ENCODE measurements around the gene ITPR1. TPM values are rescaled to one million over a fixed set of nuclear protein-coding genes. Genes with fewer than 3 reads are reported as not detected.

ITPR1 gene
- total and polyA plus RNA-seq, 5 donors from 2014 or later, result 6.9 to 97.5 (median 9.5) TPM

- no peaks in the 10 kb centered on the region for H3K4me1 Mint-ChIP-seq
- no peak overlapping the region for H3K27ac ChIP-seq (ENCODE audit: insufficient read depth, low read length, poor library complexity, severe bottlenecking)
- H3K4me3 ChIP-seq (ENCODE audit: low read depth, low read length), result no peak overlapping the region
- no peaks in the 10 kb centered on the region for H3K9me3 ChIP-seq (ENCODE audit: control insufficient read depth in 2 of 2, low read length in 2 of 2)
- H3K36me3 ChIP-seq (ENCODE audit: control insufficient read depth, insufficient read depth, low read length), result peaks cover 61% of the 10 kb centered on the region
- H3K9me3 Mint-ChIP-seq, result no peaks in the 10 kb centered on the region
- no peaks in the 10 kb centered on the region for H3K4me1 ChIP-seq (ENCODE audit: control insufficient read depth, insufficient read depth, low read length, poor library complexity, severe bottlenecking)
- H3K27ac Mint-ChIP-seq, result no peak overlapping the region
- H3K36me3 Mint-ChIP-seq, result peaks cover 78% of the 10 kb centered on the region
- H3K27me3 Mint-ChIP-seq, result no peaks in the 10 kb centered on the region
- H3K4me3 Mint-ChIP-seq, result no peak overlapping the region
- DNase-seq (no peak), ATAC-seq (ENCODE audit: low read depth in 2 of 2) (no peak)
- no peaks in the 10 kb centered on the region for H3K27me3 ChIP-seq (ENCODE audit: control insufficient read depth, insufficient read depth, low read length)
These were observed 187.7 kb downstream of the ITPR1 start for GRCh38 chr3:4680871-4681300.

DNA sequence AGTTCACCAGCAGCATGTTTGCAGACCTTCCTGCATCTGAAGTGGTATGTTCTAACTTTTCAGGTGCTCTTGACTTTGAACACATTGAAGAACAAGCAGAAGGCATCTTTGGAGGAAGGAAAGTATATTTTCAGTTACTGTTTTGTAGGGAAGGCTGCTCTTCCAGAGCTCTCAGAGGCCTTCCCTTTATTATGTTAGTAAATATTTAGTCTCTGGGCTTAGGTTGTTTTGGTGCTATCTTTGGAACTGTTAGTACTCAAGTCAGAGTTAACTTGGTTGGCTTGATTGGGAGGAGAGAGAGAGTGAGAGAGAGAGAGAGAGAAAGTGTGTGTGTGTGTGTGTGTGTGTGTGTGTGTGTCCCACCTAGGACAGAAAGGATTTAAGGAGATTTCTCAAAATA, 188.2 kb downstream of the ITPR1 start:
- H3K4me3 Mint-ChIP-seq, result no peak overlapping the region

DNA sequence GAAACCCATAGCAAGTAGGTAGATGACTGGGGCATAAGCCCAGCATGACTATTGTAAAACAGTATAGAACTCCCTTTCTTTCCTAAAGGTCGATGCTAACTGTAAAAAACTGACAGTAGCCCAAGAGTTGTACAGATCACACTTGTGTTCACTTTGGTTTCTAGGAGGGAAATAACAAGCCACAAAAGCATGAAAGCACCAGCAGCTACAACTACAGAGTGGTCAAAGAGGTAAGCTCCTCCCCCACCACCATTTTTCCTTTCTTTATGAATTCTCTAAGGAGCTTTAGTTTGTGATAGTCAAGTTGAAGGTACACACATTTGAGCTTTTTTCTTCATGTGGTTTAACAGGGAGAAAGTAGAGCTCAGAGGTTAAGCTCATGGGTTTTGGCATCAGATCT, 191.0 kb downstream of the ITPR1 start:
- H3K27ac ChIP-seq (ENCODE audit: insufficient read depth, low read length, poor library complexity, severe bottlenecking), result no peak overlapping the region
- H3K9me3 ChIP-seq (ENCODE audit: control insufficient read depth in 2 of 2, low read length in 2 of 2), result no peaks in the 10 kb centered on the region
- H3K4me1 ChIP-seq (ENCODE audit: control insufficient read depth, insufficient read depth, low read length, poor library complexity, severe bottlenecking), result no peaks in the 10 kb centered on the region
- H3K36me3 ChIP-seq (ENCODE audit: control insufficient read depth, insufficient read depth, low read length), result peaks cover 69% of the 10 kb centered on the region
- Mint-ChIP-seq H3K36me3 (peaks cover 81% of the 10 kb centered on the region), H3K27ac (no peak overlapping the region), H3K27me3 (no peaks in the 10 kb centered on the region), H3K9me3 (peaks cover 0 to 5% (median 0%) of the 10 kb centered on the region in 7 donors), H3K4me3 (no peak overlapping the region), H3K4me1 (no peaks in the 10 kb centered on the region)
- H3K4me3 ChIP-seq (ENCODE audit: low read depth, low read length), result no peak overlapping the region
- ATAC-seq (ENCODE audit: low read depth in 2 of 2) (no peak), DNase-seq (no peak)
- H3K27me3 ChIP-seq (ENCODE audit: control insufficient read depth, insufficient read depth, low read length), result no peaks in the 10 kb centered on the region

More for the DNA sequence above, 188.2 kb downstream of the ITPR1 start:
- no peaks in the 10 kb centered on the region for H3K9me3 Mint-ChIP-seq
- H3K36me3 ChIP-seq (ENCODE audit: control insufficient read depth, insufficient read depth, low read length), result peaks cover 62% of the 10 kb centered on the region
- H3K27me3 Mint-ChIP-seq, result no peaks in the 10 kb centered on the region
- no peaks in the 10 kb centered on the region for H3K4me1 Mint-ChIP-seq
- no peaks in the 10 kb centered on the region for H3K9me3 ChIP-seq (ENCODE audit: control insufficient read depth in 2 of 2, low read length in 2 of 2)
- H3K27ac ChIP-seq (ENCODE audit: insufficient read depth, low read length, poor library complexity, severe bottlenecking), result no peak overlapping the region
- H3K27me3 ChIP-seq (ENCODE audit: control insufficient read depth, insufficient read depth, low read length), result no peaks in the 10 kb centered on the region
- no peak overlapping the region for H3K4me3 ChIP-seq (ENCODE audit: low read depth, low read length)
- H3K27ac Mint-ChIP-seq, result no peak overlapping the region
- DNase-seq, result no peak
- H3K36me3 Mint-ChIP-seq, result peaks cover 80% of the 10 kb centered on the region
- ATAC-seq (ENCODE audit: low read depth in 2 of 2), result no peak
- H3K4me1 ChIP-seq (ENCODE audit: control insufficient read depth, insufficient read depth, low read length, poor library complexity, severe bottlenecking), result no peaks in the 10 kb centered on the region

GRCh38 chr3:4684976-4685375, 191.8 kb downstream of the ITPR1 start:
- DNase-seq, result no peak
- peaks cover 77% of the 10 kb centered on the region for H3K36me3 ChIP-seq (ENCODE audit: control insufficient read depth, insufficient read depth, low read length)

GRCh38 chr3:4685673-4686345, 192.7 kb downstream of the ITPR1 start:
- H3K27ac Mint-ChIP-seq, result peak overlapping the region in 1 of 3 donors; percentile 45
- H3K27me3 Mint-ChIP-seq, result no peaks in the 10 kb centered on the region
- peaks cover 78% of the 10 kb centered on the region for H3K36me3 ChIP-seq (ENCODE audit: control insufficient read depth, insufficient read depth, low read length)
- H3K4me3 ChIP-seq (ENCODE audit: low read depth, low read length), result no peak overlapping the region
- no peaks in the 10 kb centered on the region for H3K27me3 ChIP-seq (ENCODE audit: control insufficient read depth, insufficient read depth, low read length)
- peaks cover 86% of the 10 kb centered on the region for H3K36me3 Mint-ChIP-seq
- no peaks in the 10 kb centered on the region for H3K4me1 ChIP-seq (ENCODE audit: control insufficient read depth, insufficient read depth, low read length, poor library complexity, severe bottlenecking)
- no peaks in the 10 kb centered on the region for H3K9me3 ChIP-seq (ENCODE audit: control insufficient read depth in 2 of 2, low read length in 2 of 2)
- H3K9me3 Mint-ChIP-seq, result peaks cover 0 to 8% (median 0%) of the 10 kb centered on the region in 7 donors
- no peak overlapping the region for H3K27ac ChIP-seq (ENCODE audit: insufficient read depth, low read length, poor library complexity, severe bottlenecking)
- ATAC-seq (ENCODE audit: low read depth in 2 of 2), result no peak
- no peaks in the 10 kb centered on the region for H3K4me1 Mint-ChIP-seq
- H3K4me3 Mint-ChIP-seq, result no peak overlapping the region
- DNase-seq, result no peak

More at GRCh38 chr3:4684976-4685375, 191.8 kb downstream of the ITPR1 start:
- no peaks in the 10 kb centered on the region for H3K4me1 ChIP-seq (ENCODE audit: control insufficient read depth, insufficient read depth, low read length, poor library complexity, severe bottlenecking)
- H3K27ac Mint-ChIP-seq, result no peak overlapping the region
- no peak overlapping the region for H3K27ac ChIP-seq (ENCODE audit: insufficient read depth, low read length, poor library complexity, severe bottlenecking)
- H3K36me3 Mint-ChIP-seq, result peaks cover 85% of the 10 kb centered on the region
- H3K9me3 Mint-ChIP-seq, result peaks cover 0 to 8% (median 0%) of the 10 kb centered on the region in 7 donors
- no peaks in the 10 kb centered on the region for H3K4me1 Mint-ChIP-seq
- H3K27me3 Mint-ChIP-seq, result no peaks in the 10 kb centered on the region
- no peak for ATAC-seq (ENCODE audit: low read depth in 2 of 2)
- H3K4me3 ChIP-seq (ENCODE audit: low read depth, low read length), result no peak overlapping the region
- no peaks in the 10 kb centered on the region for H3K27me3 ChIP-seq (ENCODE audit: control insufficient read depth, insufficient read depth, low read length)
- no peak overlapping the region for H3K4me3 Mint-ChIP-seq
- no peaks in the 10 kb centered on the region for H3K9me3 ChIP-seq (ENCODE audit: control insufficient read depth in 2 of 2, low read length in 2 of 2)

GRCh38 chr3:4686619-4687018, 193.5 kb downstream of the ITPR1 start:
- no peaks in the 10 kb centered on the region for H3K4me1 Mint-ChIP-seq

GRCh38 chr3:4687167-4687566, 194.0 kb downstream of the ITPR1 start:
- H3K36me3 ChIP-seq (ENCODE audit: control insufficient read depth, insufficient read depth, low read length), result peaks cover 84% of the 10 kb centered on the region
- DNase-seq, result no peak
- H3K4me1 Mint-ChIP-seq, result no peaks in the 10 kb centered on the region
- ATAC-seq (ENCODE audit: low read depth in 2 of 2), result no peak
- H3K4me3 ChIP-seq (ENCODE audit: low read depth, low read length), result no peak overlapping the region
- H3K36me3 Mint-ChIP-seq, result peaks cover 87% of the 10 kb centered on the region
- H3K4me3 Mint-ChIP-seq, result no peak overlapping the region
- no peaks in the 10 kb centered on the region for H3K27me3 Mint-ChIP-seq
- H3K27me3 ChIP-seq (ENCODE audit: control insufficient read depth, insufficient read depth, low read length), result no peaks in the 10 kb centered on the region
- H3K4me1 ChIP-seq (ENCODE audit: control insufficient read depth, insufficient read depth, low read length, poor library complexity, severe bottlenecking), result no peaks in the 10 kb centered on the region
- H3K27ac Mint-ChIP-seq, result peak overlapping the region in 1 of 3 donors; percentile 57
- peaks cover 0 to 8% (median 0%) of the 10 kb centered on the region in 7 donors for H3K9me3 Mint-ChIP-seq
- no peak overlapping the region for H3K27ac ChIP-seq (ENCODE audit: insufficient read depth, low read length, poor library complexity, severe bottlenecking)
- H3K9me3 ChIP-seq (ENCODE audit: control insufficient read depth in 2 of 2, low read length in 2 of 2), result no peaks in the 10 kb centered on the region

More at GRCh38 chr3:4686619-4687018, 193.5 kb downstream of the ITPR1 start:
- Histone ChIP-seq H3K27ac (ENCODE audit: insufficient read depth, low read length, poor library complexity, severe bottlenecking) (no peak overlapping the region), H3K36me3 (ENCODE audit: control insufficient read depth, insufficient read depth, low read length) (peaks cover 81% of the 10 kb centered on the region), H3K4me3 (ENCODE audit: low read depth, low read length) (no peak overlapping the region), H3K27me3 (ENCODE audit: control insufficient read depth, insufficient read depth, low read length) (no peaks in the 10 kb centered on the region), H3K9me3 (ENCODE audit: control insufficient read depth in 2 of 2, low read length in 2 of 2) (no peaks in the 10 kb centered on the region), H3K4me1 (ENCODE audit: control insufficient read depth, insufficient read depth, low read length, poor library complexity, severe bottlenecking) (no peaks in the 10 kb centered on the region)
- no peak for DNase-seq
- no peaks in the 10 kb centered on the region for H3K27me3 Mint-ChIP-seq
- peak overlapping the region in 1 of 3 donors; percentile 57 for H3K27ac Mint-ChIP-seq
- peaks cover 87% of the 10 kb centered on the region for H3K36me3 Mint-ChIP-seq
- ATAC-seq (ENCODE audit: low read depth in 2 of 2), result no peak
- peaks cover 0 to 8% (median 0%) of the 10 kb centered on the region in 7 donors for H3K9me3 Mint-ChIP-seq
- no peak overlapping the region for H3K4me3 Mint-ChIP-seq

DNA sequence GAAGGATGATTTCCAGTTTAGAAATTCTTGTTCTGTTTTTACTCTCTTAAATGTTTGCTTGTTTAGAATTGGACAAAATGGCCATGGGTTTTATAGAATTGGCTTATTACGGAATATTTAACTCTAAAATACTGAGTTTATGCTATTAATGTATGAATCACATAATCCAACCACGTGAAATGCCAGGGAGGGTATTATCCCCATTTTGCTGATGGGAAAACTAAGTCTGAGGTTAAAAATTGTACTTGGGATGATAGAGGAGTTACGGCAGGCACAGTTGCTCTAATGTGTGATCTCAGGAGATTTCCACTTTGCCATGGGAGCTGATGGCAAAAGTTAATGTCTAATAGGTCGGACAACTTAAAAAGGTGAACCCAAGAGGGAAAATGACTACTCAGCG, 194.4 kb downstream of the ITPR1 start:
- H3K4me3 ChIP-seq (ENCODE audit: low read depth, low read length), result no peak overlapping the region
- no peak overlapping the region for H3K27ac ChIP-seq (ENCODE audit: insufficient read depth, low read length, poor library complexity, severe bottlenecking)
- DNase-seq, result no peak
- no peaks in the 10 kb centered on the region for H3K4me1 ChIP-seq (ENCODE audit: control insufficient read depth, insufficient read depth, low read length, poor library complexity, severe bottlenecking)
- Mint-ChIP-seq H3K36me3 (peaks cover 86% of the 10 kb centered on the region), H3K4me3 (no peak overlapping the region), H3K27ac (no peak overlapping the region), H3K4me1 (no peaks in the 10 kb centered on the region), H3K9me3 (peaks cover 0 to 8% (median 0%) of the 10 kb centered on the region in 7 donors), H3K27me3 (no peaks in the 10 kb centered on the region)
- H3K27me3 ChIP-seq (ENCODE audit: control insufficient read depth, insufficient read depth, low read length), result no peaks in the 10 kb centered on the region
- H3K9me3 ChIP-seq (ENCODE audit: control insufficient read depth in 2 of 2, low read length in 2 of 2), result no peaks in the 10 kb centered on the region
- peaks cover 80% of the 10 kb centered on the region for H3K36me3 ChIP-seq (ENCODE audit: control insufficient read depth, insufficient read depth, low read length)
- no peak for ATAC-seq (ENCODE audit: low read depth in 2 of 2)
